GM12878 (cell line): ENCODE measurements around the gene SUGCT. TPM values are rescaled to one million over a fixed set of nuclear protein-coding genes. Genes with fewer than 3 reads are reported as not detected.

Source experiments
- ATAC-seq: fragments of 200-7000 bp; cut with Tn5 transposase; 3 replicates; pipeline ENCODE4 v1.9.1; 2020; ENCODE audit warnings: mild to moderate bottlenecking, moderate library complexity
- BruUV-seq: library from RNA; stranded (reverse); fragments of 400-500 nt; replicated peaks from 2 replicates; lab custom pipeline; 2021; lab: Mats Ljungman, UMichigan
- CTCF ChIA-PET: fragments of 300-600 bp; sonication (Branson Sonifier 250); formaldehyde crosslinking; extraction: SDS; loops from one replicate; lab custom pipeline; 2021; ENCODE audit warnings: inconsistent platforms; lab: Yijun Ruan, JAX
- POLR2A ChIA-PET: fragments of 350-600 bp; formaldehyde crosslinking; extraction: SDS; loops from one replicate; lab custom pipeline; 2021; ENCODE audit warnings: inconsistent platforms; lab: Charles Lee
- RAD21 ChIA-PET: fragments of 300-600 bp; sonication (Branson Sonifier 250); formaldehyde crosslinking; loops from one replicate; lab custom pipeline; 2023; ENCODE audit warnings: antibody characterized with exemption; ENCODE audit not compliant: unreplicated experiment; lab: Charles Lee
- SMC1A ChIA-PET: fragments of 300-600 bp; sonication (Branson Sonifier 250); formaldehyde crosslinking; loops from one replicate; lab custom pipeline; 2023; ENCODE audit not compliant: unreplicated experiment, uncharacterized antibody; lab: Charles Lee
- DNase-seq: peaks from one replicate; pipeline ENCODE4 v3.0.0-alpha.2; 2011; ENCODE audit warnings: low read depth, low spot score
- FAIRE-seq: peaks from 3 replicates; lab custom pipeline; 2011; peaks lifted over from hg19 to GRCh38; lab: Jason Lieb, UNC
- H2AFZ ChIP-seq: 2 replicates; pipeline ENCODE4 v1.6.0; 2011; ENCODE audit warnings: low read depth, low read length, control low read depth; ENCODE audit not compliant: control insufficient read depth
- H3K27ac ChIP-seq: 2 replicates; pipeline ENCODE4 v1.5.1; 2011; ENCODE audit warnings: control low read depth; ENCODE audit not compliant: control insufficient read depth, insufficient read depth
- H3K27me3 ChIP-seq, 2 experiments: replicated peaks in 1 of 2; 2 replicates each; pipeline versions ENCODE4 v1.6.0 to v1.6.1; 2011; ENCODE audit warnings: low read length in 1 of 2; ENCODE audit not compliant: control insufficient read depth in 2 of 2, insufficient read depth in 2 of 2
- H3K36me3 ChIP-seq, 2 experiments: 2 replicates each; pipeline ENCODE4 v1.5.1; 2011; ENCODE audit warnings: low read length in 1 of 2; ENCODE audit not compliant: control insufficient read depth in 2 of 2, insufficient read depth in 2 of 2
- H3K4me1 ChIP-seq: 2 replicates; pipeline ENCODE4 v1.6.1; 2011; ENCODE audit warnings: mild to moderate bottlenecking, low read length, moderate library complexity, mixed read lengths; ENCODE audit not compliant: control insufficient read depth, insufficient read depth
- H3K4me2 ChIP-seq: 2 replicates; pipeline ENCODE4 v1.6.0; 2011; ENCODE audit warnings: control low read depth; ENCODE audit not compliant: control insufficient read depth, insufficient read depth
- H3K4me3 ChIP-seq: fragments of 200-600 bp; sonication (generic); 2 replicates; pipeline ENCODE4 v1.5.1; 2016
- H3K79me2 ChIP-seq: 2 replicates; pipeline ENCODE4 v1.6.0; 2011; ENCODE audit warnings: low read length; ENCODE audit not compliant: control insufficient read depth, insufficient read depth
- H3K9ac ChIP-seq: 2 replicates; pipeline ENCODE4 v1.8.0; 2011; ENCODE audit warnings: low read length, control low read depth, mixed read lengths; ENCODE audit not compliant: control insufficient read depth, insufficient read depth
- H3K9me3 ChIP-seq: replicated peaks from 3 replicates; pipeline ENCODE4 v1.5.1; 2011; ENCODE audit warnings: mild to moderate bottlenecking, low read length; ENCODE audit not compliant: control insufficient read depth, insufficient read depth
- H4K20me1 ChIP-seq: 2 replicates; pipeline ENCODE4 v1.6.0; 2011; ENCODE audit not compliant: control insufficient read depth, insufficient read depth
- BCL11A ChIP-seq: IDR thresholded peaks from 2 replicates; pipeline ENCODE4 v1.6.1; 2011; ENCODE audit warnings: low read depth, low read length
- CBX3 ChIP-seq: fragments of 200-600 bp; sonication (generic); IDR thresholded peaks from 2 replicates; pipeline ENCODE4 v1.6.1; 2016; ENCODE audit warnings: low read depth, borderline replicate concordance
- CTCF ChIP-seq, 3 experiments: IDR thresholded peaks in 2 of 3; conservative IDR thresholded peaks in 1 of 3; 2 replicates each; pipeline ENCODE4 v1.5.1; 2011; ENCODE audit warnings: low read depth in 3 of 3, low read length in 3 of 3, mild to moderate bottlenecking in 3 of 3, control low read depth in 2 of 3, moderate library complexity in 2 of 3, inconsistent platforms in 1 of 3, mixed read lengths in 1 of 3; ENCODE audit not compliant: control insufficient read depth in 2 of 3, insufficient read depth in 1 of 3; ENCODE audit errors: extremely low read depth in 1 of 3
- EP300 ChIP-seq, 2 experiments: fragments of 150-350 bp in 1 of 2; IDR thresholded peaks; 2 replicates each; pipeline ENCODE4 v1.6.1; 2011 to 2012; ENCODE audit warnings: low read depth in 2 of 2, low read length in 2 of 2, borderline replicate concordance in 1 of 2, improper control_type of control experiment in 1 of 2, inconsistent platforms in 1 of 2; ENCODE audit not compliant: control insufficient read depth in 1 of 2
- GATAD2B ChIP-seq: fragments of 450-650 bp; conservative IDR thresholded peaks from 2 replicates; pipeline ENCODE4 v1.6.1; 2017; ENCODE audit warnings: low read depth, mild to moderate bottlenecking, moderate library complexity
- HDAC2 ChIP-seq: fragments of 200-600 bp; sonication (generic); IDR thresholded peaks from 2 replicates; pipeline ENCODE4 v1.6.1; 2017
- HDAC6 ChIP-seq: fragments of 200-600 bp; sonication (generic); IDR thresholded peaks from one replicate; pipeline ENCODE4 v1.8.0; 2017; ENCODE audit warnings: antibody characterized with exemption; ENCODE audit not compliant: unreplicated experiment
- KAT2A ChIP-seq: conservative IDR thresholded peaks from 2 replicates; pipeline ENCODE4 v1.6.1; 2011; ENCODE audit warnings: low read depth, low read length; ENCODE audit not compliant: control insufficient read depth
- MEF2B ChIP-seq: fragments of 450-650 bp; IDR thresholded peaks from 2 replicates; pipeline ENCODE4 v1.6.1; 2018; ENCODE audit warnings: mild to moderate bottlenecking, moderate library complexity; ENCODE audit not compliant: partially characterized antibody, poor library complexity, severe bottlenecking
- MLLT1 ChIP-seq: fragments of 450-650 bp; IDR thresholded peaks from 2 replicates; pipeline ENCODE4 v1.6.1; 2016; ENCODE audit warnings: mild to moderate bottlenecking
- PAX8 ChIP-seq: fragments of 450-650 bp; IDR thresholded peaks from 2 replicates; pipeline ENCODE4 v1.6.1; 2017; ENCODE audit warnings: mild to moderate bottlenecking, moderate library complexity
- RELB ChIP-seq: fragments of 450-650 bp; IDR thresholded peaks from 2 replicates; pipeline ENCODE4 v1.6.1; 2017; ENCODE audit warnings: low read depth, mild to moderate bottlenecking, moderate library complexity
- RUNX3 ChIP-seq: IDR thresholded peaks from 2 replicates; pipeline ENCODE4 v1.6.1; 2012; ENCODE audit warnings: low read length, inconsistent platforms
- SP1 ChIP-seq: IDR thresholded peaks from one replicate; pipeline ENCODE4 v1.6.1; 2011; ENCODE audit warnings: low read depth, low read length
- SRF ChIP-seq, 2 experiments: IDR thresholded peaks; 2 replicates each; pipeline ENCODE4 v1.6.1; 2011; ENCODE audit warnings: low read depth in 2 of 2, low read length in 2 of 2, mild to moderate bottlenecking in 1 of 2, moderate library complexity in 1 of 2
- USF2 ChIP-seq: IDR thresholded peaks from 2 replicates; pipeline ENCODE4 v1.6.1; 2011; ENCODE audit warnings: low read depth, low read length, improper control_type of control experiment, borderline replicate concordance
- ZNF217 ChIP-seq: fragments of 450-650 bp; IDR thresholded peaks from 2 replicates; pipeline ENCODE4 v1.6.1; 2017; ENCODE audit warnings: antibody characterized with exemption, mild to moderate bottlenecking
- ZNF274 ChIP-seq: IDR thresholded peaks from one replicate; pipeline ENCODE4 v1.8.0; 2011; ENCODE audit not compliant: insufficient read length, insufficient read depth
- ZNF384 ChIP-seq: IDR thresholded peaks from 2 replicates; pipeline ENCODE4 v1.6.1; 2012; ENCODE audit warnings: low read depth, mild to moderate bottlenecking, low read length, improper control_type of control experiment, borderline replicate concordance
- WGBS: methylation state at CpG from one replicate; pipeline ENCODE4 v1.1.6; 2016; ENCODE audit warnings: low lambda C conversion rate; ENCODE audit not compliant: insufficient replicate concordance, insufficient coverage; ENCODE audit errors: missing lambda C conversion rate; 5-methylcytosine and 5-hydroxymethylcytosine counted together
- in situ Hi-C: fragments of 300-500 bp; cut with MboI; formaldehyde crosslinking; loops from 9 replicates; pipeline ENCODE4 v1.14.3; 2018; ENCODE audit warnings: mixed read lengths
- intact Hi-C: fragments of 100-400 bp; cut with micrococcal nuclease; formaldehyde crosslinking; loops from one replicate; pipeline ENCODE4 v1.14.2; 2022; ENCODE audit not compliant: unreplicated experiment
- polyA plus RNA-seq, 11 experiments: library from polyadenylated mRNA; depleted of rRNA in 4 of 11; unstranded in 6 of 11; stranded (reverse) in 5 of 11; fragments of >200 nt; fragmentation: Nextera tagmentation in 4 of 11; fragmentation: Illumina TruSeq in 1 of 11; extraction: Ambion mirVana in 4 of 11; extraction: Trizol in 1 of 11; gene quantifications; 1 replicate in 1 of 11; 2 replicates in 10 of 11; pipeline versions ENCODE4 v1.2.1 to v1.2.3, GENCODE V29; 2011 to 2016; ENCODE audit warnings: inconsistent platforms in 2 of 11, missing spikeins in 2 of 11, low read depth in 1 of 11
- total RNA-seq, 4 experiments: library from RNA; depleted of rRNA in 3 of 4; stranded (reverse); fragments of >200 nt in 3 of 4; fragmentation: Illumina TruSeq in 1 of 4; extraction: Trizol in 1 of 4; gene quantifications; 2 replicates each; pipeline versions ENCODE4 v1.2.1 to v1.2.3, GENCODE V29; 2013 to 2021

Gene SUGCT
- total and polyA plus RNA-seq, 10 of the 15 experiments (the other 5 are each of a cell fraction or from before 2014, with no cell fraction given) = 0.08 to 1.2 (median 0.67) TPM; not detected in 1

- WGBS = 0% methylated on average over 1 of the region's 1 CpG
- ChIA-PET SMC1A (interaction anchor here (0.7 to 1.4 kb wide), 3 partner anchors 9 to 96 kb away, joined by 3 to 5 read pairs (median 3); no protein-coding TSS in a partner anchor), RAD21 (interaction anchor here (1.5 kb wide), 1 partner anchor 15 kb away, joined by 5 read pairs; no protein-coding TSS in a partner anchor), POLR2A (interaction anchor here (1.3 kb wide), 1 partner anchor 24 kb away, joined by 4 read pairs; no protein-coding TSS in a partner anchor), CTCF (interaction anchor here (0.5 to 1.5 kb wide), 4 partner anchors 12 to 1728 kb away, joined by 3 to 4 read pairs (median 4); no protein-coding TSS in a partner anchor)
- Histone ChIP-seq H3K4me1 (no peaks in the 10 kb centered on the region), H4K20me1 (no peaks in the 10 kb centered on the region), H2AFZ (no peak overlapping the region), H3K27me3 (no peaks in the 10 kb centered on the region), H3K9ac (no peak overlapping the region), H3K4me2 (no peak overlapping the region), H3K4me3 (no peak overlapping the region), H3K27ac (no peak overlapping the region), H3K36me3 (no peaks in the 10 kb centered on the region), H3K9me3 (no peaks in the 10 kb centered on the region), H3K79me2 (no peaks in the 10 kb centered on the region)
- ATAC-seq (no peak), FAIRE-seq (no peak), DNase-seq (no peak)
- intact Hi-C loops (no loop called here), in situ Hi-C loops (no loop called here)
- no peak for TF ChIP-seq USF2
- TF ChIP-seq ZNF384 = no peak
- no peak for TF ChIP-seq ZNF274
- no peak for TF ChIP-seq ZNF217
- TF ChIP-seq BCL11A = no peak
- no peak for TF ChIP-seq KAT2A
- TF ChIP-seq HDAC2 = no peak
- no peak for TF ChIP-seq CTCF (IDR thresholded peaks at IDR 0.05 in 2 of 3, conservative IDR thresholded peaks at IDR 0.05 in 1 of 3; ENCODE audit: control insufficient read depth in 2 of 3, extremely low read depth in 1 of 3, insufficient read depth in 1 of 3, low read depth in 3 of 3, low read length in 3 of 3)
- TF ChIP-seq SRF (IDR thresholded peaks at IDR 0.05; ENCODE audit: low read depth in 2 of 2, low read length in 2 of 2) = no peak
- TF ChIP-seq HDAC6 = no peak
- TF ChIP-seq EP300 (IDR thresholded peaks at IDR 0.05; ENCODE audit: borderline replicate concordance in 1 of 2, control insufficient read depth in 1 of 2, low read depth in 2 of 2, low read length in 2 of 2) = no peak
- TF ChIP-seq GATAD2B = no peak
- no peak for TF ChIP-seq MLLT1
- no peak for TF ChIP-seq RUNX3
- TF ChIP-seq SP1 = no peak
- no peak for TF ChIP-seq CBX3
- no peak for TF ChIP-seq PAX8
- no peak for TF ChIP-seq RELB
- no peak for TF ChIP-seq MEF2B
- no TSS peak for BruUV-seq
Observed at GRCh38 chr7:40619647-40620046, 484.8 kb downstream of the SUGCT start.
